Measurements from ENCODE around the gene LNPEP. TPM values are rescaled to one million over a fixed set of nuclear protein-coding genes. Genes with fewer than 3 reads are reported as not detected.

The LNPEP gene
- total RNA-seq, 6 donors from 2014 or later = 28.9 to 67.2 (median 42.7) TPM

- Histone ChIP-seq H3K27me3 (no peaks in the 10 kb centered on the region), H3K4me3 (no peak overlapping the region), H3K36me3 (no peaks in the 10 kb centered on the region), H3K9me3 (no peaks in the 10 kb centered on the region), H3K27ac (no peak overlapping the region), H3K4me1 (no peaks in the 10 kb centered on the region)
- ATAC-seq (ENCODE audit: low FRiP score in 2 of 2) (no peak), DNase-seq (no peak)
- TF ChIP-seq POLR2A (IDR thresholded peaks at IDR 0.05) (no peak), POLR2AphosphoS5 (IDR thresholded peaks at IDR 0.05) (no peak), CTCF (IDR thresholded peaks at IDR 0.05) (no peak), EP300 (IDR thresholded peaks at IDR 0.05) (no peak)
- 79 to 81% methylated on average over 1 of the region's 1 CpG for WGBS, 2 donors
Observed at GRCh38 chr5:96926276-96926675, 9.6 kb upstream of the LNPEP start.

- DNase-seq (no peak), ATAC-seq (ENCODE audit: low FRiP score in 2 of 2) (no peak)
- no peaks in the 10 kb centered on the region for H3K36me3 ChIP-seq
- H3K27me3 ChIP-seq = no peaks in the 10 kb centered on the region
- H3K27ac ChIP-seq = no peak overlapping the region
- no peak overlapping the region for H3K4me3 ChIP-seq
- no peaks in the 10 kb centered on the region for H3K9me3 ChIP-seq
- no peaks in the 10 kb centered on the region for H3K4me1 ChIP-seq
- TF ChIP-seq POLR2AphosphoS5 (IDR thresholded peaks at IDR 0.05) (no peak), POLR2A (IDR thresholded peaks at IDR 0.05) (no peak), CTCF (IDR thresholded peaks at IDR 0.05) (no peak), EP300 (IDR thresholded peaks at IDR 0.05) (no peak)
Observed at GRCh38 chr5:96927008-96927407, 8.9 kb upstream of the LNPEP start.

DNA sequence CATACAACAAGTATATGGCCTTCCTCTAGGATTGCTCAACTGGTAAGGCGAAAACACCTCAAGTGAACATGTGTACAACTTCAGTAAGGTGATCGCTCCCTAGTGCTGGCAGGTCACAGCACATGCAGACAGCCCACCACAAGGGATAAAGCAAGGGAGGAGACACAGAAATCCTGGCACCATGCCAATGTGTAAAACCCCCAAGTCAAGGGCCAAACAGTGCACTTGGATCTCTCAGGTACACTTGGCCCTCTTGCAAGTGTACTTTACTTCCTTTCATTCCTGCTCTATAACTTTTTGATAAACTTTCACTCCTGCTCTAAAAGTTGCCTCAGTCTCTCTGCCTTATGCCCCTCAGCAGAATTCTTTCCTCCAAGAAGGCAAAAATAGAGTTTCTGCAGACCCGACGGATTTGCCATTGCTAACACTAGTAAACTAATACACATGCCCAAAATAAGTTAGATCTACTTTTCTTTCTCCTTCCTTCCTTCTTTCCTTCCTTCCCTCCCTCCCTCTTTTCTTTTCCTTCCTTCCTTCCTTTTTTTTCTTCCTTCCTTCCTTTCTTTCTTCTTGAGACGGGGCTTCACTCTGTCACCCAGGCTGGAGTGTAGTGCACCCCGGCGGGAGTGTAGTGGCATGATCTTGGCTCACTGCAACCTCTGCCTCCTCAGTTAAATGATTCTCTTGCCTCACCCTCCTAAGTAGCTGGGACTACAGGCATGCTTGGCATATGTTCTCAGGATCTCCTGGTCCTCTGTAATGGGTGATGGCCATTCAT, 6.8 kb upstream of the LNPEP start:
- 84 to 91% methylated on average over 7 of the region's 7 CpGs for WGBS, 2 donors
- ATAC-seq (ENCODE audit: low FRiP score in 2 of 2) (no peak), DNase-seq (no peak)
- H3K27ac ChIP-seq = no peak overlapping the region
- TF ChIP-seq CTCF (IDR thresholded peaks at IDR 0.05) (no peak), POLR2AphosphoS5 (IDR thresholded peaks at IDR 0.05) (no peak), EP300 (IDR thresholded peaks at IDR 0.05) (no peak), POLR2A (IDR thresholded peaks at IDR 0.05) (no peak)
- H3K36me3 ChIP-seq = no peaks in the 10 kb centered on the region
- no peaks in the 10 kb centered on the region for H3K27me3 ChIP-seq
- no peaks in the 10 kb centered on the region for H3K9me3 ChIP-seq
- no peak overlapping the region for H3K4me3 ChIP-seq
- H3K4me1 ChIP-seq = peaks cover 16 to 19% (median 17%) of the 10 kb centered on the region in 4 donors

GRCh38 chr5:96930058-96930457, 5.8 kb upstream of the LNPEP start:
- no peak for DNase-seq
- 76 to 84% methylated on average over 3 of the region's 3 CpGs for WGBS, 2 donors

More at GRCh38 chr5:96930058-96930457, 5.8 kb upstream of the LNPEP start:
- Histone ChIP-seq H3K4me1 (peaks cover 16 to 21% (median 18%) of the 10 kb centered on the region in 4 donors), H3K27me3 (no peaks in the 10 kb centered on the region), H3K36me3 (no peaks in the 10 kb centered on the region), H3K9me3 (no peaks in the 10 kb centered on the region), H3K27ac (no peak overlapping the region), H3K4me3 (no peak overlapping the region)
- ATAC-seq (ENCODE audit: low FRiP score in 2 of 2) = no peak
- no peak for TF ChIP-seq EP300 (IDR thresholded peaks at IDR 0.05)
- TF ChIP-seq CTCF (IDR thresholded peaks at IDR 0.05) = no peak
- no peak for TF ChIP-seq POLR2A (IDR thresholded peaks at IDR 0.05)
- TF ChIP-seq POLR2AphosphoS5 (IDR thresholded peaks at IDR 0.05) = no peak
